ENCODE data around the gene PCBP3. TPM values are rescaled to one million over a fixed set of nuclear protein-coding genes. Genes with fewer than 3 reads are reported as not detected.

Gene PCBP3
- total and polyA plus RNA-seq, 2 of the 8 experiments (the other 6 are each of a cell fraction or from before 2014, with no cell fraction given) = 3.5 to 6.3 TPM

DNA sequence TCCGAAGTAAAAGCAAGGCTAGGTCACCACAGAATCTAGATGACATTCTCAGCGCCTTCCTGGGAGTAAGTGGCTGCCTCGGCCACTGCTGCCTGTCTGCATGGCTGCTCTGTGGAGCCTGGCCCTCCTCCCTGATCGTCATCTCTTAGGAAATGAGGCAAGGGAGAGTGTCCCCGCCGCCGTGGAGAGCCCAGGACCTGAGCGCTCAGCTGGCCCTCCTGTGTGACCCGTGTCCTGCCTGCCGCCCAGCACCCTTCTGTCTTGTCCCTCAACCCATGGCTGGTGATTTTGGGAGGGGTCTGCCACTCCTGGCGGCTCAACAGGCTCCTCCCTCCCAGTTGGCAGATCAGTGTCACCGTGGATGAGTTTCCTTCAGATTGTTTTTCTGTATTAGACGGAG, 181.7 kb downstream of the PCBP3 start (continued):
- TF ChIP-seq, protein P1, sequence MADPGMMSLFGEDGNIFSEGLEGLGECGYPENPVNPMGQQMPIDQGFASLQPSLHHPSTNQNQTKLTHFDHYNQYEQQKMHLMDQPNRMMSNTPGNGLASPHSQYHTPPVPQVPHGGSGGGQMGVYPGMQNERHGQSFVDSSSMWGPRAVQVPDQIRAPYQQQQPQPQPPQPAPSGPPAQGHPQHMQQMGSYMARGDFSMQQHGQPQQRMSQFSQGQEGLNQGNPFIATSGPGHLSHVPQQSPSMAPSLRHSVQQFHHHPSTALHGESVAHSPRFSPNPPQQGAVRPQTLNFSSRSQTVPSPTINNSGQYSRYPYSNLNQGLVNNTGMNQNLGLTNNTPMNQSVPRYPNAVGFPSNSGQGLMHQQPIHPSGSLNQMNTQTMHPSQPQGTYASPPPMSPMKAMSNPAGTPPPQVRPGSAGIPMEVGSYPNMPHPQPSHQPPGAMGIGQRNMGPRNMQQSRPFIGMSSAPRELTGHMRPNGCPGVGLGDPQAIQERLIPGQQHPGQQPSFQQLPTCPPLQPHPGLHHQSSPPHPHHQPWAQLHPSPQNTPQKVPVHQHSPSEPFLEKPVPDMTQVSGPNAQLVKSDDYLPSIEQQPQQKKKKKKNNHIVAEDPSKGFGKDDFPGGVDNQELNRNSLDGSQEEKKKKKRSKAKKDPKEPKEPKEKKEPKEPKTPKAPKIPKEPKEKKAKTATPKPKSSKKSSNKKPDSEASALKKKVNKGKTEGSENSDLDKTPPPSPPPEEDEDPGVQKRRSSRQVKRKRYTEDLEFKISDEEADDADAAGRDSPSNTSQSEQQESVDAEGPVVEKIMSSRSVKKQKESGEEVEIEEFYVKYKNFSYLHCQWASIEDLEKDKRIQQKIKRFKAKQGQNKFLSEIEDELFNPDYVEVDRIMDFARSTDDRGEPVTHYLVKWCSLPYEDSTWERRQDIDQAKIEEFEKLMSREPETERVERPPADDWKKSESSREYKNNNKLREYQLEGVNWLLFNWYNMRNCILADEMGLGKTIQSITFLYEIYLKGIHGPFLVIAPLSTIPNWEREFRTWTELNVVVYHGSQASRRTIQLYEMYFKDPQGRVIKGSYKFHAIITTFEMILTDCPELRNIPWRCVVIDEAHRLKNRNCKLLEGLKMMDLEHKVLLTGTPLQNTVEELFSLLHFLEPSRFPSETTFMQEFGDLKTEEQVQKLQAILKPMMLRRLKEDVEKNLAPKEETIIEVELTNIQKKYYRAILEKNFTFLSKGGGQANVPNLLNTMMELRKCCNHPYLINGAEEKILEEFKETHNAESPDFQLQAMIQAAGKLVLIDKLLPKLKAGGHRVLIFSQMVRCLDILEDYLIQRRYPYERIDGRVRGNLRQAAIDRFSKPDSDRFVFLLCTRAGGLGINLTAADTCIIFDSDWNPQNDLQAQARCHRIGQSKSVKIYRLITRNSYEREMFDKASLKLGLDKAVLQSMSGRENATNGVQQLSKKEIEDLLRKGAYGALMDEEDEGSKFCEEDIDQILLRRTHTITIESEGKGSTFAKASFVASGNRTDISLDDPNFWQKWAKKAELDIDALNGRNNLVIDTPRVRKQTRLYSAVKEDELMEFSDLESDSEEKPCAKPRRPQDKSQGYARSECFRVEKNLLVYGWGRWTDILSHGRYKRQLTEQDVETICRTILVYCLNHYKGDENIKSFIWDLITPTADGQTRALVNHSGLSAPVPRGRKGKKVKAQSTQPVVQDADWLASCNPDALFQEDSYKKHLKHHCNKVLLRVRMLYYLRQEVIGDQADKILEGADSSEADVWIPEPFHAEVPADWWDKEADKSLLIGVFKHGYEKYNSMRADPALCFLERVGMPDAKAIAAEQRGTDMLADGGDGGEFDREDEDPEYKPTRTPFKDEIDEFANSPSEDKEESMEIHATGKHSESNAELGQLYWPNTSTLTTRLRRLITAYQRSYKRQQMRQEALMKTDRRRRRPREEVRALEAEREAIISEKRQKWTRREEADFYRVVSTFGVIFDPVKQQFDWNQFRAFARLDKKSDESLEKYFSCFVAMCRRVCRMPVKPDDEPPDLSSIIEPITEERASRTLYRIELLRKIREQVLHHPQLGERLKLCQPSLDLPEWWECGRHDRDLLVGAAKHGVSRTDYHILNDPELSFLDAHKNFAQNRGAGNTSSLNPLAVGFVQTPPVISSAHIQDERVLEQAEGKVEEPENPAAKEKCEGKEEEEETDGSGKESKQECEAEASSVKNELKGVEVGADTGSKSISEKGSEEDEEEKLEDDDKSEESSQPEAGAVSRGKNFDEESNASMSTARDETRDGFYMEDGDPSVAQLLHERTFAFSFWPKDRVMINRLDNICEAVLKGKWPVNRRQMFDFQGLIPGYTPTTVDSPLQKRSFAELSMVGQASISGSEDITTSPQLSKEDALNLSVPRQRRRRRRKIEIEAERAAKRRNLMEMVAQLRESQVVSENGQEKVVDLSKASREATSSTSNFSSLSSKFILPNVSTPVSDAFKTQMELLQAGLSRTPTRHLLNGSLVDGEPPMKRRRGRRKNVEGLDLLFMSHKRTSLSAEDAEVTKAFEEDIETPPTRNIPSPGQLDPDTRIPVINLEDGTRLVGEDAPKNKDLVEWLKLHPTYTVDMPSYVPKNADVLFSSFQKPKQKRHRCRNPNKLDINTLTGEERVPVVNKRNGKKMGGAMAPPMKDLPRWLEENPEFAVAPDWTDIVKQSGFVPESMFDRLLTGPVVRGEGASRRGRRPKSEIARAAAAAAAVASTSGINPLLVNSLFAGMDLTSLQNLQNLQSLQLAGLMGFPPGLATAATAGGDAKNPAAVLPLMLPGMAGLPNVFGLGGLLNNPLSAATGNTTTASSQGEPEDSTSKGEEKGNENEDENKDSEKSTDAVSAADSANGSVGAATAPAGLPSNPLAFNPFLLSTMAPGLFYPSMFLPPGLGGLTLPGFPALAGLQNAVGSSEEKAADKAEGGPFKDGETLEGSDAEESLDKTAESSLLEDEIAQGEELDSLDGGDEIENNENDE (IDR thresholded peaks at IDR 0.05; ENCODE audit: insufficient replicate concordance, low read length) = no peak
- TF ChIP-seq ZNF274 (IDR thresholded peaks at IDR 0.05; ENCODE audit: borderline replicate concordance, extremely low read depth, low read length) = no peak
- no peak for TF ChIP-seq RXRA (IDR thresholded peaks at IDR 0.05; ENCODE audit: insufficient read depth, low read depth, low read length)
- TF ChIP-seq KDM4A (IDR thresholded peaks at IDR 0.05; ENCODE audit: low read depth, low read length, severe bottlenecking) = no peak
- TF ChIP-seq BRCA1 (IDR thresholded peaks at IDR 0.05; ENCODE audit: low read depth, low read length) = no peak
- no peak for TF ChIP-seq BCL11A (IDR thresholded peaks at IDR 0.05; ENCODE audit: low read depth in 2 of 2, low read length in 2 of 2)
- TF ChIP-seq SAP30 (IDR thresholded peaks at IDR 0.05; ENCODE audit: insufficient read depth, insufficient replicate concordance, low read length) = no peak
- TF ChIP-seq TEAD4 (IDR thresholded peaks at IDR 0.05; ENCODE audit: low read depth, low read length) = no peak
- TF ChIP-seq CHD2 (IDR thresholded peaks at IDR 0.05; ENCODE audit: low read length) = no peak
- no peak for TF ChIP-seq SUZ12 (IDR thresholded peaks at IDR 0.05; ENCODE audit: low read length)
- TF ChIP-seq RBBP5 (IDR thresholded peaks at IDR 0.05; ENCODE audit: borderline replicate concordance, low read depth, low read length) = no peak
- no peak for TF ChIP-seq BACH1 (IDR thresholded peaks at IDR 0.05; ENCODE audit: low read length)
- no peak for TF ChIP-seq JUN (IDR thresholded peaks at IDR 0.05; ENCODE audit: low read depth, low read length)
